ENCODE measurements around the gene HIVEP1.

DNA sequence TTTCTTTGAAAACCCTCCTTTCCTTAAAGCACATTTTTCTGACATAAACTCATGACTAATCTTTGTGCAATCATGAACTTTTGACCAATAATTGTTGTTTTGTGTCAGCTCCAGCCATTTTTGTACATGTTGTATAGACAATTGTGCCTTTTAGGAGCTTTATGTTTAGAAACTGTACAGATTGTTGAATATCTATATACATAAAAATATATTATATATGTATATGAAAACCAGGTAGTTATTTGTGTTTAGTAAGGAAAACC lies 152.3 kb downstream of the HIVEP1 start:
- TF ChIP-seq, protein P1, sequence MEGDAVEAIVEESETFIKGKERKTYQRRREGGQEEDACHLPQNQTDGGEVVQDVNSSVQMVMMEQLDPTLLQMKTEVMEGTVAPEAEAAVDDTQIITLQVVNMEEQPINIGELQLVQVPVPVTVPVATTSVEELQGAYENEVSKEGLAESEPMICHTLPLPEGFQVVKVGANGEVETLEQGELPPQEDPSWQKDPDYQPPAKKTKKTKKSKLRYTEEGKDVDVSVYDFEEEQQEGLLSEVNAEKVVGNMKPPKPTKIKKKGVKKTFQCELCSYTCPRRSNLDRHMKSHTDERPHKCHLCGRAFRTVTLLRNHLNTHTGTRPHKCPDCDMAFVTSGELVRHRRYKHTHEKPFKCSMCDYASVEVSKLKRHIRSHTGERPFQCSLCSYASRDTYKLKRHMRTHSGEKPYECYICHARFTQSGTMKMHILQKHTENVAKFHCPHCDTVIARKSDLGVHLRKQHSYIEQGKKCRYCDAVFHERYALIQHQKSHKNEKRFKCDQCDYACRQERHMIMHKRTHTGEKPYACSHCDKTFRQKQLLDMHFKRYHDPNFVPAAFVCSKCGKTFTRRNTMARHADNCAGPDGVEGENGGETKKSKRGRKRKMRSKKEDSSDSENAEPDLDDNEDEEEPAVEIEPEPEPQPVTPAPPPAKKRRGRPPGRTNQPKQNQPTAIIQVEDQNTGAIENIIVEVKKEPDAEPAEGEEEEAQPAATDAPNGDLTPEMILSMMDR (IDR thresholded peaks at IDR 0.05): no peak
- no peak for TF ChIP-seq POLR2A (IDR thresholded peaks at IDR 0.05)

All from Peyer's patch (tissue), 4 donors.